GM21717 (cell line): ENCODE data around the gene IRGQ.
A peak's percentile ranks its signal among the peaks of the same experiment; 100 is the strongest.
"Not testable (repeated sequence)": the region's sequence is repeated elsewhere in the genome, so short reads cannot be mapped to it uniquely, and the experiment has no call there.

Source experiments
- ATAC-seq: cut with Tn5 transposase; IDR thresholded peaks from one replicate; pipeline ENCODE4 v1.9.1; 2021; ENCODE audit warnings: mild to moderate bottlenecking, moderate library complexity; ENCODE audit not compliant: unreplicated experiment

Gene IRGQ

GRCh38 chr19:43598445-43599240, 2.7 kb upstream of the IRGQ start:
- ATAC-seq = no peak

DNA sequence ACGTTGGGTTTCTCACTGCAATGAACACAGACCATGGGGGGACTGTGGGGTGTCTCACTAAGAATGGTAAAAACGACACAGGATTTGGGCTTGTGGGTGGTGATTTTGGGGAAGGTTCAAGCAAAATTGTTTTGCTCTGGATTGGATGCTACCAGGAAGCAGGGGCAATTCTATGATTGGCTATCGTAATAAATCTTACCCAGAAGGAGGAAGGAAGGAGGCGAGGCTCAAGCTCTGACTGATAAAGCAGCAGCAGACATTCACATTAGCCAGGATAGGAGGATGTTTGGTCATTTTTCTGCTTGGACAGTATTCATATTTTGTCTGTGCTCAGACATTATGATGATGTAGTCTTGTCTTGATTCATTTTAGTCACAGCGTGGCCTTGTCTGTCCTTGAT, 1.9 kb upstream of the IRGQ start:
- no peak for ATAC-seq

DNA sequence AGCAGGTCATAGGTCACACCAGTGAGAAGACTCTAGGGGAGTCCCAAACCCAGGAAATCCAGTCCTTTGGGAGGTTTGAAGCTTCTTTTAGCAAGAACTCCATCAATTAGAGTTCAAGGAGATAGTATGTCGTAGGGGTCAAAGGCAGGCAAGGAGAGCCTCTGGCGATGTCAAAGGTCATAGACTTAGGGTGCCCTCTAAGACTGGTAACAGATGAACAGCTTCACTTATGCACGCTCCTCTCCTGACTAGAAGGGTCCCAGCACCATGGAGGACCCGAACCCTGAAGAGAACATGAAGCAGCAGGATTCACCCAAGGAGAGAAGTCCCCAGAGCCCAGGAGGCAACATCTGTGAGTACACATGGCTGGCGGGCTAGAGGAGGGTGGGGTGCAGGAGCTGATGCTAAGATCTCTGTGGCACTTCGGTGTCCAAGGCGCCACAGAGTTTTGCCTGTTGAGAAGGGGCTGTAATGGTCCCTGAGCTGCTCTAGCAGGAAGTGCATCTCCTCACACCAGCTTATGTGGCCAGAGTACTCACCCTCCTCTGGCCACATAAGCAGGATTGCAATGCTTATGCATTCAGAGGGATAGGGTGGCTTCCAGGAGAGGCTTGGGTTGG, 1.0 kb upstream of the IRGQ start:
- ATAC-seq = no peak

GRCh38 chr19:43595605-43595998, 332 bp downstream of the IRGQ start:
- peak; percentile 3 for ATAC-seq

DNA sequence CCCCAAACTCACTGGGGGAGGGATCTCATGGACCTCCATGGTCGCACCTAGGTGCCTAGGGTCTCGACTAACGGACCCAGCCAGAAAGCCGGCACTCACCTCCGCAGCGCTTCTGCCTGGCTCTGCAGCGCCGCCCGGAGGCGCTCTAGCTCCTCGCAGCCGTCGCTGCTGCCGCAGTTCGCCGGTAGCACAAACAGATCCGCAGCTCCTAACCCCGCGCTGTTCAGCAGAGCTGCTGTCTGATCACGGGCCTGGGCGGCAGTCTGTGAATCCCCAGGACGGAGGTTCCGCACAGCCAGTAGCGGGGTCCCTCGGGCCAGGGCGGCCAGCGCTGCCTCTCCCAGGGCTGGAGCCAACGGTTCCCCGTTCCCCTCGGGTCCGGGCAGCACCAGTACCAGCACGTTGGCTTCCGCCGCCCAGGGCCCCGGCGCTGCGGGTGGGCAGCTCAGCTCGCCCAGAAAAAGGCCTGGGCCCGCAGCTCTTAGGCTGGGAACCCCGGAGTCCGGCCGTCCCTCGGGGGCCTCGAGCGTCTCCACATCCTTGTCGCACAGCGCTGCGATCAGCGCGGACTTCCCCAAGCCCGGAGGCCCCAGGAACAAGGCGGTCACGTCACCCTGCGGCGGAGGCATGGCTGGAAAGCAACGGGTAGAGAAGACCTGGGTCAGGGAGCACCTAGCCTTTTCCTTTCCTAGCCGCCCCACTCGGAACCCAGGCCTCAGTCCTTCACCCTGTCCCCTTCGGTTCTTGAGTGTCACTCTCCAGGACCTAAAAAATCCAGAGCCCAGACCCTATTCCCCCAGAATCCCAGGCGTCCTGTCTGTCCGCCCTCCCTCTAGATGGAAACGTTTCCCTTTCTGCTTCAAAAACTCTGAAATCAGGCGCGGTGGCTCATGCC, 977 bp downstream of the IRGQ start:
- ATAC-seq = no peak

GRCh38 chr19:43594081-43594697, 1.7 kb downstream of the IRGQ start:
- ATAC-seq = no peak

DNA sequence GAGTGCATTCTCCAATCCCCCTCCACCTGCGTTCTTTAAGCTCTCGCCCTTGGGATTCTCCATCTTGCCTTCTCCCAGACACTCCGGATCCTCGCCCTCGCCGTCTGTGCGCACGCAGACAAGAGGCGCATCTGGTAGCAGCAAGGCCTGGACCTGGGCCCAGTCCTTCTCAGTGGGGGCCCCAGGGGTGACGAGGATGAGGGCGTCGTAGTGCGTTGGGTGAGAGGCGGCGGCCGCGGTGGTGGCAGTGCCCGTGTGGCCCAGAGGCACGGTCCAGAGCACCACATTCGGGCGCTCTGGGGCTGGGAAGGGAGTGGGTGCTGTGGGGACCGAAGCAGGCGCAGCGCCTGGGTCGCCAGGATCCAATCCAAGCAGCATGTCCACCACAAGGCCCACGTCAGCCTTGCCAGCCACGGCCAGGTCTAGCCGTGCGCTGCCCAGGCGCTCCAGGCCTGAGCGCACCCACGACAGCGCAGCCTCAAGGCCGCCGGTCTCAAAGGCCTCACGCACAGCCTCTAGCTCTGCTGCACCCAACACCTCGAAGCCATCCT, 3.1 kb downstream of the IRGQ start:
- ATAC-seq = no peak

DNA sequence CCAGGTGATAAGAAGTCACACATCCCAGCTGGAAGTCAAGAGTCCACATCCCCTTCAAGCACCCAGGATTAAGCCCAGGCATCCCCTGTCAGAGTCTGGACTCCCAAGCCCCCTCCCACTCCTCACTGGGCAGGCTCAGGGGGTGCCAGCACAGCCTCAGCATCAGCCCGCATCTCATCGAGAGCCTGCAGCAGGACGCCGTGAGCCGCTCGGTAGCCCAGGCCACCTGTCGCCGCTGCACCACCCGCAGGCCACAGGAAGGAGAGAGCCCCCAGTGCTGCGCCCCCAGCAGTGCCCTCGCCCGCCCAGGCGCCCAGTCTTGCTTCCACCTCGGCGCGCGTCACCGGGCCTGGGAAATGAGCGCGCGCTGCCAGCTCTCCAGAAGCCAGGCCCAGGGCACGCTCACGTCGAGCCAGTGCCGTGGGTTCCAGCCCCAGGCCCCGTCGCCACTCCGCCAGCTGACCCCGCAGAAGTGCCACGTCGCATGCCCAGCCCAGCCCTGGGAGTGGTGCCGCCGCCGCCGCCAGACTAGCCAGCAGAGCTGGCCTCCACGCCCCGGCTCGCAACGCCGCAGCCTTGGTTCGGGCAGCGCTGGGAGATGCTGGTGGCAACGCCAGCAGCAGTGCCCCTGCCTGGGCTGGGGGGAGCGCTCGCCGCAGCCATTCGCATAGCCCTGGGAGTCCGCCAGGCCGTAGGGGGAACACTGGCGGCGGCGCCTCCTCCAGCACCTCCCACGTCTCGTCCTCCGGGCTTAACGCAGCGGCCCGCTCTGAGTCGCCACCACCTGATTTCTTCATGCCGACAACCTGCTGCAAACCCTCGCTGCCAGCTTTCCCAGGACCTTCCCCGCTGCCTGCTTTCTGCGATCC, 3.8 kb downstream of the IRGQ start:
- ATAC-seq = no peak

- no peak for ATAC-seq
Observed at GRCh38 chr19:43589678-43590077, 6.3 kb downstream of the IRGQ start.

DNA sequence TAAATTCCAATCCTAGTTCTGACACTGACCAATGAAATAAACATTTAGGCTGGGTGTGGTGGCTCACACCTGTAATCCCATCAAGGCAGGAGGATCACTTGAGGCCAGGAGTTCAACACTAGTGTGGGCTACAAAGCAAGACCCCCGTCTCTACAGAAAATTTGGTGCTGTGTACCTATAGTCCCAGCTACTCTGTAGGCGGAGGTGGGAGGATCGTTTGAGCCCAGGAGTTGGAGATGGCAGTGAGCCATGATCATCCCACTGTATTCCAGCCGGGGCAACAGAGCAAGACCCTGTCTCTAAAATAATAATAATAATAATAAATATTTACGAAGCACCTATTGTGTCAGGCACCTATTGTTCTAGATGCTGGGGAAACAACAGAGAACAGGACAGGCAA, 6.7 kb downstream of the IRGQ start:
- ATAC-seq = no peak

- ATAC-seq = not testable (repeated sequence)
Observed at GRCh38 chr19:43587029-43587428, 8.9 kb downstream of the IRGQ start.

DNA sequence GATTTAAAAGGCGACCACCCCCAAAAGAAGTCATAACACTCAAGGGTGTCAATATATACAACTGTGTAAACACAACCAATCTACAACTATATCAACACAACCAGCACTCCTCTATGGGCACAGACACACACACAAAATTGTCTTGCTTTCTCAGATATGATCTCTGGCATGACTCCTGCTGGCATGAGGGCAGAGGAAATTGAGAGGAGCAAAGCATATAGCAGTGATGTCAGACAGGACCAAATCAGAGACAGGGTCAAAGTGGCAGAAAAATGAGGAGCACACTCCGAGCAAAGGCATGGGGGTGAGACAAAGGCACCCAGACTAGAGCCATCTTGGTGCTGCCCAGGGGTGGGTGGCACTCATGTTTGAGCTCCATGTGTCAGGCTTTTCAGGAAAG, 9.6 kb downstream of the IRGQ start:
- no peak for ATAC-seq

DNA sequence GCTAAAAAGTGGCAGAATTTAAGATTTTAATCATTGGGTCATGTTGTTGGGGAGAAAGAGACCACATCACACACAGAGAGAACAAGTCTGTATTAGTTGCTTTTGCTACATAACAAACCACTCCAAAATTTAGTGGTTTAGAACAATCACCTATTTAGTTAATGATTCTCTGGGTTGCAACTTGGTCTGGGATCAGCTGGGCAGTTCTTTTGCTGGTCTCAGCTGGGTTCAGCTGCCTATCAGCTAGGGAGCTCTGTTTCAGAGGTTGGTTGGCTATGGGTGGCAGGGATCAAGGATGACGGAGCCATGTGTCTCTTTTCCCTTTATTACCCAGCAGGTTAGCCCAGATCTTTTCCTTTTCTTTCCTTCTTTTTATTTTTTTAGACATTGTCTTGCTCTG, 11.4 kb downstream of the IRGQ start:
- no peak for ATAC-seq

DNA sequence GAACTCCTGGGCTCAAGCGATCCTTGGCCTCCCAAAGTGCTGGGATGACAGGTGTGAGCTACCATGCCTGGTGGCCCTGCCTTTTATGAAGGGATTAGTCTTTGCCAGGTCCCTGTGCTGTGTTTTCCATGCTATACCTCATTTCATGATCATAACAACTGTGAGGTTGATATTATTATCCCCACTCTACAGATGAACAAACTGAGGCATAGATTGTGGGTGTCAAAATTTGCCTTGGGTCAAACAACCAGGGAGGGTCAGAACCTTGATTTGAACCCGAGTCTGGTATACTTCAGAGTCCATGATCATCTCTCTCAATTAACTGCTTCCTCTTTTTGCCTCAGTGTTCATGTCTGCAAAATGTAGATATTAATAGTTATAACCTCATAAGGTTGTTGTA, 13.4 kb downstream of the IRGQ start:
- ATAC-seq = no peak

- no peak for ATAC-seq
Observed at GRCh38 chr19:43581467-43581866, 14.5 kb downstream of the IRGQ start.

GRCh38 chr19:43578787-43579186, 17.1 kb downstream of the IRGQ start:
- no peak for ATAC-seq

GRCh38 chr19:43575955-43576878, 19.7 kb downstream of the IRGQ start:
- no peak for ATAC-seq

GRCh38 chr19:43575156-43575950, 20.6 kb downstream of the IRGQ start, which contains the start of the genes PINLYP and XRCC1:
PINLYP (plus strand) TSS chr19:43575801; CDS start chr19:43577192, 1,391 bp downstream.
XRCC1 (minus strand) TSS chr19:43575527; CDS start chr19:43575458, 69 bp downstream.
- peak; percentile 90 for ATAC-seq
